HG02870 (cell line): ENCODE data around the gene ZNF541.

Experiments
- ATAC-seq: cut with Tn5 transposase; IDR thresholded peaks from one replicate; pipeline ENCODE4 v1.9.1; 2021; ENCODE audit warnings: mild to moderate bottlenecking, moderate library complexity; ENCODE audit not compliant: unreplicated experiment

The ZNF541 gene

GRCh38 chr19:47547199-47547598, 25.7 kb downstream of the ZNF541 start:
- ATAC-seq = no peak

DNA sequence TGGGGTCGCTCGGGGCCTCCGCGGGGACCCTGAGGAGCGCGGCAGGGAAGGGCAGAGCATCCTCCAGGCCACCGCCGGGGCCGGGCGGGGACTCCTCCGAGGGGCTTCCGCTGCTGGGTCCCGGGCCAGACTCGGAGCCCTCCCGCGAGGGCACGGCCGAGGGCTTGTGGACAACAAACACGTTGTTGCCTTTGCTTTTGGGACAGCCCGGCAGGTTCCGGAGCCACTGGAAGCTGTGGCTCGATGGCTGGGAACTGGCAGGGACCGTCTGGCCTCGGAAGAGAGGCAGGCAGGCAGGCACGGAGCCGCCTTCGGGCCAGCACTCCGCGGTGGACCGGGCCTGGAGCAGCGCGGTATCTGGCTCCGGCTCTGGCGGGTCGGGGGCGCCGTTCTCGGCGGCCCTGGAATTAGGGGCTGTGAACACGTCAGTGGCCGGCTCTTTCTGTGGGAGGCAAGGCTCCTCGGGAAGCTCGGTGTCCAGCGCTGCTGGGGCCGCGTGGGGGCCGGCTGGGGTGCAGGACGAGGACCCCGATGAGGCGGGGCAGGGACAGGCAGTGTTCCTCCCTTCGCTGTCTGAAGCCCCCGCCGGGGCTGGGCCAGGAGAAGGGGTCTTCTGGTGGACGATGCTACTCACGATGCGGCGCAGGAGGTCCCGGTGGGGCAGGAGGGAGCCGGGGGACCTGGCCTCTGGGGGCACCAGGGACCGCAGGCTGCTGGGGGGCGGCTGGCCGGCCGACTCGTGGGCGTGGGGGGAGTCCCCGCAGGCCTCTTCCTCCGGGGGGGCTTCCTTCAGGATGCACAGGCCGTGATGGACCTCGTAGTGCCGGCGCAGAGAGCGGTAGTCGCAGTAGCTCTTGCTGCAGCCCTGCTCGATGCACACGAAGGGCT, 27.6 kb downstream of the ZNF541 start:
- ATAC-seq = no peak

DNA sequence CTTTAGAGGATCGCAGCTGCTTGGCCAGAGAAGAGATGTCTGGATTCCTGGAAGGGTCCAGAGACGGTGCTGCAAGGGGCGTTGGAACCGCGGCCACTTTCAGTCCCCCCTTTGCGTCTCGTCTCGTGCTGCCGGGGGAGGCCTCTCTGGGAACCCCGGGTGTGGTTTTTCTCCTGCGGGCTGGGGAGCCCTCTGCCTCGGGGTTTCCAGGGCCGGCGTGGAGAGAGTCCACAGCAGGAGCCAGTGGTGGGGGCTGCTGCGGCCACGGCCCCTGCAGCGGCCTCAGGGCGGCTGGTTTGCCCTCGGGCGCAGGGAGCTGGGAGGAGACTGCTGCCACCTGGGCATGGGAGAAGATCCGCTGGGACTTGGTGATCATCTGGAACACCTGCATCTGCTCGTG, 28.5 kb downstream of the ZNF541 start:
- no peak for ATAC-seq

GRCh38 chr19:47544075-47544474, 28.9 kb downstream of the ZNF541 start:
- no peak for ATAC-seq

DNA sequence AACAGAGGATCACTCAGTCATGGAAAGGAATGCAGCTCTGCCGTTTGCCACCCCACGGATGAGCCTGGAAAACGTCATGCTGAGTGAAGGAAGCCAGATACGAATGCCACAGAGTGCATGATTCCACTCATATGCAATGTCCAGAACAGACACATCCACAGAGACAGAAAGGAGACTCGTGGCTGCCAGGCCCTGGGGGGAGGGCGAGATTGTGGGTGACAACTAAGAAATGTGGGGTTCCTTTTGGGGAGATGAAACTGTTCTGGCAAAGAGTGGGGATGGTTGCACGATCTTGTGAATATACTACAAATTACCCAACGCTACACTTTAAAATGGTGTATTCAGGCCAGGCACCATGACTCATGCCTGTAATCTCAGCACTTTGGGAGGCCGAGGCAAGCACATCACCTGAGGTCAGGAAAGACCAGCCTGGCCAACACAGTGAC, 30.9 kb downstream of the ZNF541 start:
- ATAC-seq = no peak

GRCh38 chr19:47541518-47541917, 31.4 kb downstream of the ZNF541 start:
- no peak for ATAC-seq

DNA sequence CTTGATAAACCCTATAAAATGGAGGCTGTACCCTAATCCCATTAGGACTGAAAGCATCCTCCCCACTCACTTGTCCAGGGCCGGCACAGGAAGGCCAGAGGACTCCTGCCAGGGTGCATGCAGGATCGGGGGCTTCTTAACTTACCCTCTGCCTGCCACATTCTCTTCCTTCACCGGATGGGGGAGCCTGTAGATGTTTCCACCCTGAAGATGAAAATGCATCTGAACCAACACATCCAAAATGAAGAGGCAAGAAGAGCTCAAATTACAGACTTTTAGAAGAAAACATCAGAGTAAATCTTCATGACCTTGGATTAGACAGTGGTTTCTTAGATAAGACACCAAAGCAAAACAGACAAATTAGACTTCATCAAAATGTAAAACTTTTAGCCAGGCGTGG, 32.2 kb downstream of the ZNF541 start:
- ATAC-seq = no peak

GRCh38 chr19:47539747-47540311, 33.1 kb downstream of the ZNF541 start:
- ATAC-seq = no peak

DNA sequence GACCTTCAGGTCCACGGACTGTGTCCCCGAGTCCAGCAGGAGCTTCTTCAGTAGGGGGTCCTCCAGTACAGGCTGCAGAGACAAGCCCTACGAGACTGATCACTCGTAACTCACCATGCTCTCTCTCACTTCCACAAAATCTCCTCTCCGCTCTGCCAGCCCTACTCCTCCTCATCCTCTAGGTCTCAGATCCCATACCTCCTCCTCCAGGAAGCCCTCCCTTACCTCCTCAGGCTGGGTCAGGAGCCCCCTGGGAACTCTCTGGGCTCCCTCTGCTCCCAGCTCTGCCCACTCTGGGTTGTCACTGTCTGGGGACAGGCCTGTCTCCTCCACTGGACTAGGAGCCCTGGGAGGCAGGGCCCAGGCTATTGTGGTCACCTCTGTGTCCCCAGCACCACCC, 34.1 kb downstream of the ZNF541 start:
- no peak for ATAC-seq

- no peak for ATAC-seq
These were observed 35.5 kb downstream of the ZNF541 start for GRCh38 chr19:47537493-47537892.

DNA sequence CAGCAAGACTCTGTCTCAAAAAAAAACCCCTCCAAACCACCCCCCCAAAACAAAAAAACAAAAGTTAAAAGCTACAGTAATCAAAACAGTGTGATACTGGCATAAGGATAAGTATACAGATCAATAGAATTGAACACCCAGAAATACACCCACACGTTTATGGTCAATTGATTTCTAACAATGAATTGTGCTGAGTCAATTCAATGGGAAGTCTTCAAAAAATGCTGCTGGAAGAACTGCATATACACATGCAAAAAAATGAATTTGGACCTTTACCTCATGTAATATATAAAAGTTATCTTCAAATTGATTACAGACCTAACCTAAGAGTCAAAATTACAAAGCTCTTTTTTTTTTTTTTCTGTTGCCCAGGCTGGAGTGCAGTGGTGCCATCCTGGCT, 38.3 kb downstream of the ZNF541 start:
- no peak for ATAC-seq

DNA sequence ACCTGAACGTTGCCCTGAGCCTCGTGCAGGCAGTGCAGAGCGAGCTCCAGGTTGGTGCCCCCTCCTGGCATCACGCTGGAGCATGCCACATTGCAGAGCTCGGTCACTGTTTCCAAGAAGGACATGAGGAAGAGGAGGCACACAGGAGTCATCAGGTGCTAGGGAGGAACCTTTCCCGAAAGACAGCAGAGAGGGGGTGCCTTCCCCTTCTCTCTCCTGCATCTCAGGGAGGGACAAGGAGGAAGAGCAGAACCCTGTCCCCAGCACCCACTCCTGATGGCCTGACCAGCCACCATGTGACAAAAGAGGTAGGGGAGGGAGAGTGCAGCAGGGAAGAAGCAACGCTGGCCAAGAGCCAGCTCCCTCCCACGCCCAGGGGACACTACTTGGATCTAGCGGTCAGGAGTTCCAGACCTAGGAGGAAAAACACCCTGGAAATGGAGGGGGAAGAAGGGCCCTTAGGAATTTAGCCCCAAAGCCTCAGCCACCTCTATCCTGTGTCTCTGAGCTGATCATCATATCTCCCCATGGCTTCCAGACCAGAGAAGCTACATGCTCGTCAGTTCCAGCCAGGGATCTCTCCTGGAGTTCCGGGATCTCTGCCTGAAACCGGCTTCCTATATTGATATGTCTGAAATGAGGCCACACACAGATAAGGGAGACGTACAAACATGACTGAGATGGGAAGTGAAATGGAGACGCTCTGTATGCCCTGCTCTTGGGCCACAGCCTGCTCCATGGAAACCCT, 41.1 kb downstream of the ZNF541 start:
- ATAC-seq = no peak

- ATAC-seq = no peak
These were observed 43.8 kb downstream of the ZNF541 start for GRCh38 chr19:47529018-47529742.

- no peak for ATAC-seq
These were observed 46.1 kb downstream of the ZNF541 start for GRCh38 chr19:47526798-47527197.

- no peak for ATAC-seq
These were observed 49.5 kb downstream of the ZNF541 start for GRCh38 chr19:47523473-47523872.
